Measurements from ENCODE around the gene CENATAC.
"Not testable (repeated sequence)": the region's sequence is repeated elsewhere in the genome, so short reads cannot be mapped to it uniquely, and the experiment has no call there.

Gene CENATAC

GRCh38 chr11:119026970-119027369 lies 29.0 kb downstream of the CENATAC start:
- DNase-seq (ENCODE audit: low spot score) = no peak

- DNase-seq (ENCODE audit: low spot score) = no peak
Observed at GRCh38 chr11:119027561-119028345, 29.8 kb downstream of the CENATAC start.

- no peak for DNase-seq (ENCODE audit: low spot score)
Observed at GRCh38 chr11:119028346-119029068, 30.6 kb downstream of the CENATAC start.

GRCh38 chr11:119029069-119029339 lies 31.1 kb downstream of the CENATAC start:
- DNase-seq (ENCODE audit: low spot score) = no peak

- DNase-seq (ENCODE audit: low spot score) = no peak
Observed at GRCh38 chr11:119029340-119030028, 31.5 kb downstream of the CENATAC start.

- no peak for DNase-seq (ENCODE audit: low spot score)
Observed at GRCh38 chr11:119030029-119030328, 32.0 kb downstream of the CENATAC start.

GRCh38 chr11:119030329-119031047 lies 32.5 kb downstream of the CENATAC start, which contains the start of gene SLC37A4:
Gene SLC37A4 (minus strand): TSS chr11:119030877.
- DNase-seq (ENCODE audit: low spot score) = peak; percentile 99

- no peak for DNase-seq (ENCODE audit: low spot score)
Observed at GRCh38 chr11:119031912-119032280, 34.0 kb downstream of the CENATAC start.

- DNase-seq (ENCODE audit: low spot score) = not testable (repeated sequence)
Observed at GRCh38 chr11:119033421-119033820, 35.5 kb downstream of the CENATAC start.

- no peak for DNase-seq (ENCODE audit: low spot score)
Observed at GRCh38 chr11:119034813-119035212, 36.9 kb downstream of the CENATAC start.

- no peak for DNase-seq (ENCODE audit: low spot score)
Observed at GRCh38 chr11:119038884-119039283, 40.9 kb downstream of the CENATAC start.

- not testable (repeated sequence) for DNase-seq (ENCODE audit: low spot score)
Observed at GRCh38 chr11:119039471-119039870, 41.5 kb downstream of the CENATAC start.

GRCh38 chr11:119041821-119042514 lies 44.0 kb downstream of the CENATAC start:
- no peak for DNase-seq (ENCODE audit: low spot score)

- no peak for DNase-seq (ENCODE audit: low spot score)
Observed at GRCh38 chr11:119042927-119043326, 45.0 kb downstream of the CENATAC start.

- DNase-seq (ENCODE audit: low spot score) = no peak
Observed at GRCh38 chr11:119044708-119045107, 46.8 kb downstream of the CENATAC start.

GRCh38 chr11:119046489-119046888 lies 48.6 kb downstream of the CENATAC start:
- no peak for DNase-seq (ENCODE audit: low spot score)

- no peak for DNase-seq (ENCODE audit: low spot score)
Observed at GRCh38 chr11:119047205-119047604, 49.3 kb downstream of the CENATAC start.

GRCh38 chr11:119048644-119049043 lies 50.7 kb downstream of the CENATAC start:
- no peak for DNase-seq (ENCODE audit: low spot score)

GRCh38 chr11:119049081-119049480 lies 51.1 kb downstream of the CENATAC start:
- no peak for DNase-seq (ENCODE audit: low spot score)

- DNase-seq (ENCODE audit: low spot score) = peak; percentile 15
Observed at GRCh38 chr11:119051440-119052162, 53.7 kb downstream of the CENATAC start.

- DNase-seq (ENCODE audit: low spot score) = no peak
Observed at GRCh38 chr11:119052163-119052814, 54.4 kb downstream of the CENATAC start.

All from CD4-positive, alpha-beta T cell treated with Interleukin-15 for 4 hours (primary cell).